ENCODE results near the gene LRRC40.

DNA sequence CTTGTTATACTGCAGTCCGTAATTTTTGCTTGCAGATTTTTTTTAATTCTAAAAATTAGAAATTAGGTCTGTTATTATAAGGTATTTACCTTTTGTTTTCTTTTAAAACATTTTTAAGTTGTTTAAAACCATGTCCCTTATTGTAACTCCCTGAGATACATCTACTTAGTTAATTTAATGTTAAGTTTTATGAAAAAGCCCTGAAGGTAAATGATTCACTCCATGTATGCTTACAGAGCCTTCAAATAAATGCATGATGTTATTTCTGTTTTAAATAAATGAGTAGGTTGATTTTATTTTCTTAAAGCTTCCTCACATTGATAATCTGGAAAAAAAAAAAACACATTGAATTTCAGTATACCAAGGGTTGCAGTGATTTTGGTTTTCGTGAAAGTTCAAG is 23.3 kb upstream of the LRRC40 start:
- TF ChIP-seq, protein P1, sequence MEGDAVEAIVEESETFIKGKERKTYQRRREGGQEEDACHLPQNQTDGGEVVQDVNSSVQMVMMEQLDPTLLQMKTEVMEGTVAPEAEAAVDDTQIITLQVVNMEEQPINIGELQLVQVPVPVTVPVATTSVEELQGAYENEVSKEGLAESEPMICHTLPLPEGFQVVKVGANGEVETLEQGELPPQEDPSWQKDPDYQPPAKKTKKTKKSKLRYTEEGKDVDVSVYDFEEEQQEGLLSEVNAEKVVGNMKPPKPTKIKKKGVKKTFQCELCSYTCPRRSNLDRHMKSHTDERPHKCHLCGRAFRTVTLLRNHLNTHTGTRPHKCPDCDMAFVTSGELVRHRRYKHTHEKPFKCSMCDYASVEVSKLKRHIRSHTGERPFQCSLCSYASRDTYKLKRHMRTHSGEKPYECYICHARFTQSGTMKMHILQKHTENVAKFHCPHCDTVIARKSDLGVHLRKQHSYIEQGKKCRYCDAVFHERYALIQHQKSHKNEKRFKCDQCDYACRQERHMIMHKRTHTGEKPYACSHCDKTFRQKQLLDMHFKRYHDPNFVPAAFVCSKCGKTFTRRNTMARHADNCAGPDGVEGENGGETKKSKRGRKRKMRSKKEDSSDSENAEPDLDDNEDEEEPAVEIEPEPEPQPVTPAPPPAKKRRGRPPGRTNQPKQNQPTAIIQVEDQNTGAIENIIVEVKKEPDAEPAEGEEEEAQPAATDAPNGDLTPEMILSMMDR (IDR thresholded peaks at IDR 0.05) = no peak
- TF ChIP-seq POLR2A (IDR thresholded peaks at IDR 0.05) = no peak
